Endothelial cell of hepatic sinusoid (primary cell): ENCODE results near the gene VDR.

ENCODE experiments used
- in situ Hi-C: cut with HindIII; loops from 2 replicates; pipeline ENCODE4 v1.10.0; 2017; ENCODE audit warnings: low sequenced_read_pairs

Gene VDR

DNA sequence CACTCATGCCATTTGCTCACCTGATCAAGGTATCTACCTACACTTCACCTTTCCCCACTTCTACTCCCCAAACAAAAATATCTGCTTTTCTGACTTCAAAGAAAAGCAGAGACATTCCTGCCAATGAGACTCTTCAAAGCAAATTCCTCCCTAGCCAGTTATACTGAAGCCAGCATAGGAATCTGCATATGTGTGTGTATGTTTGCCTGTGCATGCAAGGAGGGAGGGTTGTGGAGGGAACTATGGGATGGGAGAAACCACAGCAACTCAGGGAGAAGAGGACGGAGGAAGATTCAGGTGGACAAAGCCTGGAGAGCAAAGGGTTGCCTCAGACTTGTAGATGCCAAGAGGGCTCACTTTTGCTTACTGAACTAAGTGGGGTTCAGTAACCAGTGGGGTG lies 26.4 kb upstream of the VDR start:
- in situ Hi-C loops, result loop anchor here (5.0 to 10.0 kb wide), 2 partner anchors 36 to 86 kb away; no protein-coding TSS in a partner anchor

DNA sequence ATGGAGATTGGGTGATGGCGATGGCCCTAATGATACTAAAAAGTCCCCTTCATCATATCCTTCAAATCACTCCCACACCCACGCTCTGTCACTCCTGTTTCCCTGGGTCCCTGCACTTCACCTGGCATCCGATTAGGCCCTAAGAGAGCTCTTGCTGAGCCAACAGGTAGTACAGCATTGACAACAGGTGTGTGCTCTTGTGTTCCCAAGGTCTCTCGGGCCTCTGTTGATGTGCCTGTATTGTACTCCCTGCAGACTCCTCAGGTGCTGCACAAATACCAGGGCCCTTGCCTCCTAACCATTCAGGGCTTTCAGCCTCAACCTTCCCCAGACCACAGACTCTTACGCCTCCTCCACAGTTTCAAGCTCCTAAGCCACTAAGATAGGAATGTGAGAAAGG lies 25.8 kb upstream of the VDR start:
- in situ Hi-C loops, result loop anchor here (5.0 to 10.0 kb wide), 2 partner anchors 37 to 86 kb away; no protein-coding TSS in a partner anchor

DNA sequence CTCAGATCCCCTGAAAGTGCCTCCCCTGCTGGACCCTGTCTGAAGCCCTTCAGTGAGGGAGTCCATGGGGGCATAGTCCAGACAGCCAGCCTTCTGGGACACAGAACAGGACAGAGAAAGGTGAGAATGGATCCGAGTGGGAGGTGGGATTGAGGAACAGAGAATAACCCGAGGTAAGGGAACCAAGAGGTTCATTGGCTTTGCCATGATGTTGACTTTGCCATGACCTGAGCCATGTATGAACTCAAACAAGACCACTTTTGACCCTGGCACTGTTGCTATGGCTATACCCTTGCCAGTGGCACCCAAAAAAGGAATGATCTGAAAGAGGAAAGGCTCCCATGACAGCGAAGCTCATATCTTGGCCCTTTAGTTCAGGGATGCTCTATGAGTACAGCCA lies 22.6 kb upstream of the VDR start:
- in situ Hi-C loops, result no loop called here

DNA sequence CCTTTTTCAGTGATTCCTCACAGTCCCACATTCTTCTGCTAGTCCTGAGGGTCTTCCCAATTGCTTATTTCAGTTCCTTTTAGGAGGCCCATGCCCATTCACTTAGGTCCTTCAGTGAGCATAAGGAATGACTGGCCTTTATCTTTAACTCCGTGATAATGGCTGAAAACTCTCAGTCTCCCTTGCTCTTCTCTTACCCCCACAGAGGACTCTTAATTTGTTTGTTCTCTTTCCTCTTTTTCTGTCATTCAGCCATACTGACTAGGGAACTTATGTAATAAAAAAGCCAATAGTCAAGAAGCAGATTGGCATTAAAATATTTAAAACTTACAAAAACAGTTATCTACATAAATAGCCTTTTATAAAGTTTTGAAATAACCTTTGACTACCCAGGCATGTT lies 17.1 kb upstream of the VDR start:
- in situ Hi-C loops, result no loop called here

DNA sequence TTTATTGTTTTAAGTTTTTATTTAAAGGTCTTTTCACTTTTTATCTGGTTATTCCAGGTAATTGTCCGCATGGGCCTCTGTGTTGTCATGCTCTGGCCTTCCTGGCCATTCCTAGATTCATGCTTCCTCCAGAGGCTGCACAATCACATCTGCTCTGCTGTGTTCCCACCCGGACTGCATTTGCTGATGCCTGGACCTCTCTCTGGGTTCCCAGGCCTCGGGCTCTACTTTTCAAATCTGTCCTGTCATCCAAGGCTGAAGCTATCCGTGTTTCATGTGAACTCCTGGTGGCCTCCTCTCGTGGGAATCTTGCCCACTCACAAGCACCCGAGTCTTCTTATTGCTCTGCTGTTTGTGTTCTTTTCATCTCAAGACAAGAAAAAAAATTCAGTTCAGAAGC lies 16.1 kb upstream of the VDR start:
- in situ Hi-C loops, result no loop called here

DNA sequence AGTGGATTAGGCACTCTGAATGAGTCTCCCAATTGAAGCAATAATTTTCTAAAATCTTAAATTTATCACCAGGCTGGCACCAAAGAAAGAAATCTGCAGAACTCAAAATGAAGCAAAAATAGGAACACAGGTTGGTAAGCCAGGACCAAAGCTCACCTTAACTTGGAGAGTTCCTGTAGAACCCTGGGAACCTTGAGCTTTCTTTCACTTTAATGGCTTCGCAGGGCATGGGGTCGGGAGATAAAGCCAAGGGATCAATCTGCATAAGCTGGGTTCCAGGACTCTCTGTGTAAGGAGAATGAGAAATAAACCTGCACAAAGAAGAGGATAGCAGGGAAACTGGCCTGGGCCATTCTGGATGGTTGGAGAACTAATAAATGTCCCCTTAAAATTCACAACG lies 8.3 kb upstream of the VDR start:
- in situ Hi-C loops, result no loop called here

DNA sequence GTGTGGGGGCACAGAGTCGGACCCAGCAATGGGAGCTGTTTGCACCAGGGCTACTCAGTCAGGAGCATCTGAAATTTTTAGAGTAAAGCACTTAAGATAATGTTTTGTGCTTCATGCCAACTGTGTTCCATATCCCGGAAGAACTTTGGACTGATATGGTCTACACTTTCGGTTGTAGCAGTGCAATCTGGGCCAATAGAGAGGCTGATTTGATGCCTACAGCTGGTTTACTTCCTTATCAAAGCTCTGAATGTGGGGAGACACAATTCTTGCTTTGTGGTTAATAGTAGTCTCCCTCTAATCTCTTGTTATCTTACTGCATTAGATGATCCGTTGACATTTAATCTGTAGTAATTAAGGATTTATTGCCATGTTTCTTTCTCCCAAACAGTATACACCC lies 7.8 kb upstream of the VDR start:
- in situ Hi-C loops, result no loop called here

DNA sequence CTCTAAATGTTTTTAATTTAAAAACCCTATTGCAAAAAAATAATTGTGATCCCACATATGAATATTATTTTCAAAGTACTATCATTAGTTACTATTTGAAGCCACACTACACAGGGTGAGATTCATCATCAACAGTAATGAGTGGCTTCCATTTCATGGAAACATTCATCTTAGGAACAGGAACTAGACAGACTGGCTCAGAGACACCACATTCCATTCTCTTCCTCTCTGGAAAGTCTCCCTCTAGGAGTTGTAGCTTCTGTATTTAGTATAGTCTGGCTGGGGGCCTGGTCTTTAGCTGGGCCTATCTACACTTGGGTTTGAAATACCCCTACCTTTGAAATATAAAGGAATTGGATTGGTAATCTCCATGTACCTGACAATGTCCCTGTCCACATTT lies 6.2 kb upstream of the VDR start:
- in situ Hi-C loops, result no loop called here

DNA sequence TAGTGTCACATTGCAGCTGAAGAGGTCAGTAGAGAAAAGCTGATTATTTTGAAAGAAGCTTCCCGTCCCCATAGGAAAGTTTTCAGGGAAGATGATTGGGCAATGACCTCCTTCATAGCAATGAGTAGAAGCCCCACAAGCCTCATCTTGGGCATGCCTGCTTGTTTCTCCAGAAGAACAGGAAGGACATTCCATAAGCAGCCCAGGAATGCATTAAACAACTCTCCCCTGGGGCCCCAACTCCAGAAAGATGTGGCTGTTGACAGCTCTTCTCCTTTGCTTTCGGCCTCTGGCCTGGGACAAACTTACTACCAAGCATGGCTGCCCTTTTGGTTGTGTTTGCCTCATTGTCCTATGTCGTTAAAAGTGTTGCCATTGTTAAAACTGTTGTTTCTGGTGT lies 5.7 kb upstream of the VDR start:
- in situ Hi-C loops, result no loop called here

DNA sequence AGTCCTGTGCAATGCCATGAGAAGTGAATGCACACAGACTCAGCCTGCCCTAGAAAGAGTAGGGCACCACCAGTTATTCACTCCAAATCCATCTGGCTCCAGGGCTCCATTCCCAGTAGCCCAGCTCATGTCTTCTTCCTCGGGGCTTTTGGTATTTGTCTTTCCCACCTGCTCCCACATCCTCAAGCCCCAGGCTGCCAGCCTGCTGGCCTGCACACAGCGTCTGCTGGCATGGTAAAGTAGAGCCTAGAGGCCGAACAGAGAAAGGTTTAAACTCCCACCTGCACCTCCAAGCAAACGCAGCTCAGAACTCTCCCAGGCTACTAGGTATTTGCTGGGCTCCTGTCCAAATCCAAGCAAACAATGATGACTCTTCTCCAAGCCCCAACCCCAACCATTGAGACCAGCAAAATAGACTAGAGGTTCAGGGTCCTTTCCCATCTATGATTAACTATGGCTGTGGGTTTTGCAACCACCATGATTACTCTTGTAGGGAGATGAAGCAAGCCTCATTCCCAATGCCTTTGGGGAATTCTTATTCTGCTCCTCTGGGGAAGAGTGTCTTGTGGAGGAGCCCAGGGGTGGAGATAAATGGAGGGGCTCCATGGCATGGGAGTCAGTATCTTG lies 5.2 kb upstream of the VDR start:
- in situ Hi-C loops, result no loop called here

DNA sequence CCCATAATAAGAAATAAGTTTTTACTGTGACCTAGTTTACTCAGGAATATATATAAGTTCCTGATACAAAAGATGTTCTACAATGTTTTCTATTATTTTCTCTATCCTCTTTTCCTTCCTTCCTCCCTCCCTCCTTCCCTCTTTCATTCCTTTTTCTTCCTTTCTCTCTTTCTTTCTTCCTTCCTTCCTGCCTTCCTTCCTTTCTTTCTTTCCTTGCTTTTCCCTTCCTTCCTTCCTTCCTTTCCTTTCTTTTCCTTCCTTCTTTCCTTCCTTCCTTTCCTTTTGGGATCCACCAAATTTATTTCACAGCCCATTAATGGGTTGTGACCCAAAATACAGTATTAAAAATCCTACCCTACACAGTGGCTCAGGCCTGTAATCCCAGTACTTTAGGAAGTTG lies 3.9 kb upstream of the VDR start:
- in situ Hi-C loops, result no loop called here

DNA sequence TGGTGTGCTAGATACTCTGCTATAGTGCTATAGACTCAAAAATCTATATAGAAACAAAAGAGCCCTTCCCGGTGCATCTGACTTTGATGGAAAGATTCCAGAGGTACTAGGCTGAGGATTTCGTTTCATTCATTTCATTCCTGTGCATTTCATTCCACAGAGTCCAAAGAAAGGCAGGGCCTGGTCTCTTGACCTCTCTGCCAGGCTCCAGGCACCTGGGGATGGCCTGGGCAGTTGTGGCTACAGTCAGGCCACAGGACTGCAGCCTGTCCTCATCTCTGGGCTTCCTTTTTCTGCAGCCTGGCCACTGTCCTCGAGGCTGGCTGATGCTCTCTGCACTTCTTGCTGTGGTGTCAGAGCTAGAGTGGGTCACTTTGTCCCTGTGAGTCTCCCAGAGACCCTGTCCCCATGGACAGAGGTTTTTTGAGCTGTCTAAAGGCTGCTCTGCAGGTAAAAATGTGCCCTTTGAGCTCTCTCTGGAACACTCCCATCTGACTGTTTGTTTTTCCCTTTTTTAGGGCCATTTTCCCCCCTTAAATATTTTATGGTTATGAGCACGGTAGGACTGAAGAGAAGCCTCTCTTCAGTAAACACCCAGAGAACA lies 3.2 kb upstream of the VDR start:
- in situ Hi-C loops, result no loop called here

DNA sequence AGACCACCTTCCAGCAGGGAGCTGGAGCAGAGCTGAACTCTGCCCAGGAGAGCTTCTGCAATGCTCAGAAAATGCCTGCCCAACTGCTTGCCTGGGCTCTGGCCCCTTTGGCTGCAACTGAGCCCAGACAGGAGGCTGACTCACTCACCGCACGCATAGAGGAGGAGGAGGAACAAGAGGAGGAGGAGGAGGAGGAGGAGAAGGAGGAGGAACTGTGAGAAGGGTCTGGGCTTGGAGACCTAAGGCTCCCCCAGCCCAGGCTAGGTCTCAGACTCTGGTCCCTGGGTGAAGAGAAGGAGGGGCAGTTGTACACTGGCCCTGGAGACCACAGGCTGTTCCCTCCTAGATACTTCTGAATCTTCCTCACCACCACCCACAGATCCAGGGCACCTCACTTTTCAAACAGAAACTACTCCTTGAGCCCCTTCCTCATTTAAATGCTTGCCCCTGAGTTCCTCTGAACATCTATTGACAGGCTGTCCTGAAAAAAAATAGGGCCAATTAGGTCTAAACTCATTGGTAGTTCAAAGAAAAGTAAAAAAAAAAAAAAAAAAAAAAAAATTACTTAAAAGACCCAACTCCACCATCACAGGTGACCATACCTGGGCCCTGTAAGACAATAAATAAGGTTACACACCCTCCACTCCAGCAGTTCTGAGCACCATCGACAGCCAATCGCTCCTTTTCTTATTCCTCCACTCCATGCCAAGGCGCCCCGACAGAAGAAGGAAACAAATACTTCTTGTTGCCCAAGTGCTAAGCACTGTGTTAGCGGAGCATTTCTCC lies 674 bp downstream of the VDR start:
- in situ Hi-C loops, result no loop called here

DNA sequence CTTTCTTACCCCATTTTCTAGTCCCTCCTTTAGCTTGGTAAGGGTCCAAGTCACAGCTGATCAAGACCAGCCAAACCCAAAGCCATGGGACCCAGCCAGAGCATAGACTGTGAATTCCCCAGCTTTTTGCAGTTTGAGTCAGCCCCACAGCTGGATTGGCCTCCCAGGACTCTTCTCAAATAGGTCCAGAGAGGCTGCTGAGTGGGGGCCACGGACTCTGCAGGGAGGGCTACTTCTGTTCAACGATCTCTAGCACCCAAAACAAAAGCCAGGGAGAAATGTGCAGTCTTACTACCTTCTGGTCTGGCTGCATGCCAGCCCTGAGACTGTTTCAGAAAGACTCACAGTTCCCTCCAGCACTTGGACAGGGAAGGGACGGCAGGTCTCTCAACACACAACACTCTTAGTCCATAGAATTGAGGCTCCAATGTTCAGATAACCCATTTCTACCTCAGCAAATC lies 1.6 kb downstream of the VDR start:
- in situ Hi-C loops, result no loop called here

DNA sequence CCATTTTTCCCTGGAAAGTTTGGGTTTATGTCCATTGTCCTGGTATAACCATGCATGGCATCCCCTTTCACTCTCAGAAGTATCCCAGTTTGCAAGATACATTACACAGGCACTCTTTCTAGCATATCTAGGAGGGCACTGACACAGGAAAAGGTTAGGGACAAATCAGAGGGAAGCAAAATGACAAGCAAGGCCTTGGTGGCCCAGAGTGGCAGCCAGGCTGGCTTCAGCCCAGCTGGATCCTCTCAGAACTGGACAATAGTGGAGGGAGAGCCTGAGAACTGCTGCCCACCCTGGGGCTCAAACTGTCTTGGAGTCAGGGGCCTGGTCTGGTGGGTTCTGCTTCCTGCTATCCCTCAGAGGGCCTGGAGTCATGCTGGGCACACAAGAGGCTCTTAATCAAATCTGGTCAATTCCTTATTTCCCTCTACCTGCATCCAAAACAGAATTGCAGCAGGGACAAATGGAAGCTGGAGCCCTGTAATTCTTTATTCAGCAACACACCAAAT lies 2.6 kb downstream of the VDR start:
- in situ Hi-C loops, result no loop called here

DNA sequence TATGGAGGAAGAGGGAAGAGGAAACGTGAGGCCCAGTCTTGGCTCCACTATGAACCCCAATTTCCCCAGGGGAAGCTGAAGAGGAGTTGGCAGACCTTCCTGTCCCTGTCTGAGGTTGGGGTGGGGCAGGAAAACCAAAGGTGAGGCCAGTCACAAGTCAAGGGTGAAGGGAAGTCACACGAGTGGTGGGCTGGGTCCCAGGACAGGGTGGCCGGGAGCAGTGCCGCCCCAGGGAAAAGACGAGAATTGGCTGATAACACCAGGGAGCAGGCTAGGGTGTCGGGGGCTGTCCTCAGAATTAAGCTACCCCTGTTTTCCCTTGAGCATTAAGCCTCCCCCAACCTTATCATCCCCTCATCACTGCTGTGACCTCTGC lies 3.1 kb downstream of the VDR start:
- in situ Hi-C loops, result no loop called here

DNA sequence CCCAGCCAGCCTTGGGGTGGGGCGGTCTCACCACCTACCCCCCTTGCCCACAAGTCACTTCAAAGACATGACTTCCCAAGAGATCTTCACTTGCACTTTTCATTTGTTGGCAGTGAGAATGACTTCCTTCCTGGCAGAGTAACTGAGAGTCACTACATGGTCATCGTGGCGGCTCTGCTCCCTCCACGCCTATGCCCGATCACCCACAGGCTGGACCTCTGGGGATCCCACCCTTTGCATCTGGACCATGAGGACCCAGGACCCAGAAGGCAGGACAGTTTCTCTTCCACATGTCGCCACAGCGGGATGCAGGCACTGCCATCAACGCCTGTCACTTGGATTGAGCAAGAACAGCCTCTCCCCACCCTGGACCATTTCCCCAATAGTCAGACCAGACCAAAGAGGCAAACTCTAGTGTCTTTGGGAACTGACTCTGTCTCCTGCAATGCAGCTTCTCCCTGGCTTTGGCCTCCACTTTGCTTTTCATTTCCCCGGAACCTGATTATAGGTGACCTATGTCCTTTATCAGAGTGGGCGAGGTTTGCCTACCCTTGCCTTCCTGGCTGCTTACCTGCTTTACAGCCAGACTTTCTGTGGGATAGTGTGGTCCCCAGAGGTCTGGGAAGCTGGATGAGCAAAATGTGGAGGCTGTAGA lies 3.6 kb downstream of the VDR start:
- in situ Hi-C loops, result no loop called here

DNA sequence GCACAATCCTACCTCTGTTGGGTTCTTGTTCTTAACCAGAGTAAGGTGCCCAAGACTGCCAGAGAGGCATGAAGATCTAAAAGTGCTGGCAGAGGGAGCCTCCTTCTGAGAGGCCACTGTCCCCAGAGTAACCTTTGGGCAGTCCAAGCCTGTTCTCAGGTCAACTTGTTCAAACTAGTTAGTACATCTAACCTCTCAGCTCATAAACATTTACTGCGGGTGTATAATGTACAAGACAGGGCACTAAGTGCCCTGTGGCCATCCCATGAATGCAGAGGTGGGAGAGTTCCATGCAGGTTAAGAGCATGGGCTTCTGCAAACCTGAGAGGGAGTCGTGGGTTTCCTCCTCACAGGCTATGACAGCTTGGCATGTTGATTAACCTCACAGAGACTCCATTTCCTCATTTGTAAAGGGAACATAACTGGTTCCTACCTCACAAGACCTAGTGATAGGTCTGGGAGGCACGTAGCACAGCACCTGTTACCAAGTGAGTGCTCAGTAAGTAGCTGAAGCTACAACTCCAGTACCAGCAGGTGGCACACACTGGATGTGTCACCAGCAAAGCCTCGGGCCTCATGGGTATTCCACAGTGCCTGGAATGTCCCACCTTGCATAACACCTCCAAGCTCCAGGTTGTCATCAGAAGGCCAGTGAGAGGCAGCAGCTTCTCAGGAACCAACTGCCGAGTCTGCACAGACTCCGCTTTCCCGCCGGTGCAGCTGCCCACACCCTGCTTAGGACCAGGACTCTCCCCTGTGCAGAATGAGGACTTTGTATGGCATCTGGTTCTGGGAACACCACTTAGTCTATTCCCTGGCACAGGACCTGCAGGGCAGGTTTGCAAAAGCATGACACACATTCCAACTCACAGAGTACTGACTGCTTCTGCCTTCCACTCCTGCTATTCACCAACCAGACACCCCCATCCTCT lies 4.4 kb downstream of the VDR start:
- in situ Hi-C loops, result no loop called here

DNA sequence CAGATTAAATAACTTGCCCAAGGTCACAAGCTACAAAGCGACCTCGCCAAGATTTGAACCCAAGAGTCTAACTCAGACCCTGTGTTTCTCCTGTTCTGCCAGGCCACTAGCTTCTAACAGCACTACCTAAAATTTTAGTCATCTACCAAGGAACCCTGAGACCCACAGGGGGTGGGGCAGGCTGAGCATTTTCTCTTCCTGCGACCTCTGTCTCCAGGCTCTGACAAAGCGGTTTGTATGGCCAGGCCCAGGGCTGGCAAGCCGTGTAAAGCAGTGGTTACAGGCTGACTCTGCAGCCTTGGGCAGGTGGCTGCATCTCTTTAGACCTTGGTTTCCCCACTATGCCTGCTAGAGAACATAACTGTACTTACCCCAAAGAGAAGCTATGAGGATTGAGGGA lies 5.3 kb downstream of the VDR start:
- in situ Hi-C loops, result no loop called here

DNA sequence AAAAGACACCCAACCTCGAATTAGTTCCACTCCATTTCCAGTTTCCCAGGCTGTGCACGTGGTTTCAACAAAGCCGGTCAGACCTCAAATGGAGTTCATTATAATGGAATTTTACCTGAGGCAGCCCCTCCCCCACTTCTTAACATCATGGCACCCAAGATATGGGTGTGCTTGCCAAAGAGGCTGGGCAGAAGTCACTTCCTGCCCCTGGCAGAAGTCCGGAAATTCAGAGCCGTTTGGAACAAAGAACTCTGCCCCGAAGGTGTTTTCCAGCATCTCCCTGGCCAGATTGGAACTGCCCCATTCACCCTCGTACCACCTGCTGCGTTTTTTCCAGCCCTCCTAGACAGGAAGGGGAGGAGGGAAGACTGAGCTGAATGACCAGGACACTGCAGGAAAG lies 8.2 kb downstream of the VDR start:
- in situ Hi-C loops, result no loop called here
